Activated CD8-positive, alpha-beta T cell treated with anti-CD3 and anti-CD28 coated beads, Interleukin-2, amount 10 ng/mL, durations not matched to agents 7 days and 5 days (primary cell): Measurements from ENCODE around the gene B4GALT3. TPM values are rescaled to one million over a fixed set of nuclear protein-coding genes. Genes with fewer than 3 reads are reported as not detected.

ENCODE experiments used
- ATAC-seq: fragments of 150-1000 bp; cut with Tn5 transposase; one replicate; pipeline ENCODE4 v1.10.0; 2021; ENCODE audit warnings: moderate library complexity
- CTCF ChIA-PET: fragments of 350-600 bp; sonication (Branson Sonifier 250); formaldehyde crosslinking; loops from one replicate; lab custom pipeline; 2021; ENCODE audit warnings: antibody characterized with exemption; lab: Charles Lee
- POLR2A ChIA-PET: fragments of 350-600 bp; sonication (Branson Sonifier 250); formaldehyde crosslinking; loops from one replicate; lab custom pipeline; 2021; ENCODE audit warnings: antibody characterized with exemption; lab: Charles Lee
- DNase-seq: peaks from one replicate; pipeline ENCODE4 v3.0.0-alpha.2; 2020
- H3K27ac Mint-ChIP-seq: one replicate; pipeline ENCODE4 v1.8.0; 2021; ENCODE audit warnings: mild to moderate bottlenecking, mixed read lengths
- H3K27me3 Mint-ChIP-seq: one replicate; pipeline ENCODE4 v1.8.0; 2021; ENCODE audit warnings: low read depth, mixed read lengths
- H3K36me3 Mint-ChIP-seq: one replicate; pipeline ENCODE4 v1.8.0; 2021; ENCODE audit warnings: low read depth, mixed read lengths
- H3K4me1 Mint-ChIP-seq: one replicate; pipeline ENCODE4 v1.8.0; 2021; ENCODE audit warnings: low read depth, mixed read lengths
- H3K4me3 Mint-ChIP-seq: one replicate; pipeline ENCODE4 v1.8.0; 2021; ENCODE audit warnings: mild to moderate bottlenecking, mixed read lengths
- H3K9me3 Mint-ChIP-seq: one replicate; pipeline ENCODE4 v1.8.0; 2022; ENCODE audit warnings: mixed read lengths; ENCODE audit not compliant: insufficient read depth
- total RNA-seq, 2 experiments: library from RNA; stranded (reverse); gene quantifications; one replicate each; pipeline ENCODE4 v1.2.3, GENCODE V29; 2021

The B4GALT3 gene
- total RNA-seq, 2 experiments from 2014 or later = 34.2 to 37.0 TPM

- Mint-ChIP-seq H3K4me3 (no peak overlapping the region), H3K36me3 (peaks cover 54% of the 10 kb centered on the region), H3K4me1 (peaks cover 49% of the 10 kb centered on the region), H3K27me3 (no peaks in the 10 kb centered on the region), H3K9me3 (no peaks in the 10 kb centered on the region), H3K27ac (no peak overlapping the region)
- ATAC-seq = no peak
- CTCF ChIA-PET = interaction anchor here (1.0 kb wide), 1 partner anchor 58 kb away, joined by 3 read pairs; no protein-coding TSS in a partner anchor
- POLR2A ChIA-PET = interaction anchor here (1.1 to 1.5 kb wide), 2 partner anchors 8 to 92 kb away, joined by 3 to 7 read pairs; partner anchors contain the start of genes ARHGAP30 and UFC1
- DNase-seq = no peak
Measured at GRCh38 chr1:161161652-161162051, 15.7 kb downstream of the B4GALT3 start.

GRCh38 chr1:161160671-161161145 lies 16.6 kb downstream of the B4GALT3 start:
- no peak for DNase-seq
- ChIA-PET CTCF (no interaction called here), POLR2A (no interaction called here)
- Mint-ChIP-seq H3K27me3 (no peaks in the 10 kb centered on the region), H3K4me3 (peak overlapping the region; percentile 86), H3K4me1 (peaks cover 48% of the 10 kb centered on the region), H3K36me3 (peaks cover 56% of the 10 kb centered on the region), H3K9me3 (no peaks in the 10 kb centered on the region), H3K27ac (no peak overlapping the region)
- no peak for ATAC-seq

GRCh38 chr1:161159913-161160243 lies 17.4 kb downstream of the B4GALT3 start:
- H3K27me3 Mint-ChIP-seq = no peaks in the 10 kb centered on the region
- ChIA-PET CTCF (no interaction called here), POLR2A (interaction anchor here (1.4 to 1.9 kb wide), 2 partner anchors 17 to 42 kb away, joined by 4 to 8 read pairs; partner anchors contain the start of gene NDUFS2)
- peak overlapping the region; percentile 86 for H3K4me3 Mint-ChIP-seq
- H3K36me3 Mint-ChIP-seq = peaks cover 57% of the 10 kb centered on the region
- DNase-seq (no peak), ATAC-seq (no peak)
- H3K4me1 Mint-ChIP-seq = peaks cover 49% of the 10 kb centered on the region
- H3K27ac Mint-ChIP-seq = peak overlapping the region; percentile 80
- no peaks in the 10 kb centered on the region for H3K9me3 Mint-ChIP-seq

GRCh38 chr1:161159087-161159912 lies 18.0 kb downstream of the B4GALT3 start, which contains the start of gene USP21:
TSS of gene USP21 (plus strand) at chr1:161159500. CDS start at chr1:161160641, 1,141 bp downstream.
- ChIA-PET CTCF (interaction anchor here (0.9 to 2.1 kb wide), 5 partner anchors 33 to 88 kb away, joined by 3 to 7 read pairs (median 4); no protein-coding TSS in a partner anchor), POLR2A (interaction anchor here (1.3 to 1.9 kb wide), 3 partner anchors 10 to 43 kb away, joined by 3 to 8 read pairs (median 4); partner anchors contain the start of gene NDUFS2)

GRCh38 chr1:161158316-161159010 lies 18.8 kb downstream of the B4GALT3 start:
- H3K36me3 Mint-ChIP-seq = peaks cover 45% of the 10 kb centered on the region
- H3K4me3 Mint-ChIP-seq = peak overlapping the region; percentile 86
- peaks cover 51% of the 10 kb centered on the region for H3K4me1 Mint-ChIP-seq
- no peaks in the 10 kb centered on the region for H3K9me3 Mint-ChIP-seq
- ChIA-PET CTCF (interaction anchor here (0.7 to 2.1 kb wide), 11 partner anchors 9 to 106 kb away, joined by 3 to 7 read pairs (median 3); partner anchors contain the start of genes ARHGAP30 and DEDD), POLR2A (interaction anchor here (0.6 to 1.9 kb wide), 5 partner anchors 9 to 140 kb away, joined by 3 to 8 read pairs (median 4); partner anchors contain the start of gene NDUFS2)
- no peaks in the 10 kb centered on the region for H3K27me3 Mint-ChIP-seq
- no peak for ATAC-seq
- peak overlapping the region; percentile 89 for H3K27ac Mint-ChIP-seq
- DNase-seq = no peak

More at GRCh38 chr1:161159087-161159912, 18.0 kb downstream of the B4GALT3 start, which contains the start of gene USP21:
- Mint-ChIP-seq H3K4me3 (peak within 1 kb of the TSS; percentile 86), H3K9me3 (no peaks in the 10 kb centered on the region), H3K27ac (peak within 1 kb of the TSS; percentile 89), H3K36me3 (peaks cover 52% of the 10 kb centered on the region), H3K4me1 (peaks cover 51% of the 10 kb centered on the region), H3K27me3 (no peaks in the 10 kb centered on the region)
- DNase-seq (peak; percentile 94), ATAC-seq (peak; percentile 91)

- H3K27ac Mint-ChIP-seq = no peak overlapping the region
- no peak overlapping the region for H3K4me3 Mint-ChIP-seq
- DNase-seq (no peak), ATAC-seq (no peak)
- peaks cover 41% of the 10 kb centered on the region for H3K36me3 Mint-ChIP-seq
- no peaks in the 10 kb centered on the region for H3K9me3 Mint-ChIP-seq
- ChIA-PET POLR2A (interaction anchor here (0.6 to 6.3 kb wide), 6 partner anchors 8 to 139 kb away, joined by 3 to 51 read pairs (median 4); partner anchors contain the start of genes NDUFS2 and PPOX), CTCF (interaction anchor here (0.7 to 2.1 kb wide), 12 partner anchors 8 to 106 kb away, joined by 3 to 11 read pairs (median 4); partner anchors contain the start of genes ARHGAP30, DEDD and PPOX)
- H3K4me1 Mint-ChIP-seq = peaks cover 51% of the 10 kb centered on the region
- no peaks in the 10 kb centered on the region for H3K27me3 Mint-ChIP-seq
Measured at GRCh38 chr1:161157867-161158266, 19.4 kb downstream of the B4GALT3 start.

GRCh38 chr1:161153682-161154337 lies 23.5 kb downstream of the B4GALT3 start, which contains the start of gene UFC1:
TSS of gene UFC1 (plus strand) at chr1:161153978. CDS start at chr1:161153998, 20 bp downstream.
- no peaks in the 10 kb centered on the region for H3K9me3 Mint-ChIP-seq
- no peaks in the 10 kb centered on the region for H3K27me3 Mint-ChIP-seq
- DNase-seq (peak; percentile 91), ATAC-seq (peak; percentile 94)
- H3K4me1 Mint-ChIP-seq = peaks cover 26% of the 10 kb centered on the region
- peak within 1 kb of the TSS; percentile 88 for H3K4me3 Mint-ChIP-seq
- CTCF ChIA-PET = interaction anchor here (0.8 to 3.1 kb wide), 8 partner anchors 12 to 156 kb away, joined by 3 to 38 read pairs (median 4); partner anchors contain the start of genes B4GALT3, DEDD, PPOX and TOMM40L
- POLR2A ChIA-PET = interaction anchor here (0.6 to 6.3 kb wide), 16 partner anchors 8 to 236 kb away, joined by 3 to 51 read pairs (median 6); partner anchors contain the start of genes ARHGAP30, B4GALT3, DEDD and NDUFS2
- H3K36me3 Mint-ChIP-seq = peaks cover 26% of the 10 kb centered on the region
- peak within 1 kb of the TSS; percentile 100 for H3K27ac Mint-ChIP-seq

- CTCF ChIA-PET = interaction anchor here (0.8 to 3.1 kb wide), 7 partner anchors 13 to 138 kb away, joined by 3 to 38 read pairs (median 4); partner anchors contain the start of genes B4GALT3, DEDD, PPOX and TOMM40L
Measured at GRCh38 chr1:161153176-161153575, 24.1 kb downstream of the B4GALT3 start.

GRCh38 chr1:161145832-161146231 lies 31.5 kb downstream of the B4GALT3 start:
- H3K4me3 Mint-ChIP-seq = no peak overlapping the region
- no peaks in the 10 kb centered on the region for H3K9me3 Mint-ChIP-seq
- no peaks in the 10 kb centered on the region for H3K36me3 Mint-ChIP-seq
- no peak overlapping the region for H3K27ac Mint-ChIP-seq
- ChIA-PET CTCF (interaction anchor here (1.1 kb wide), 1 partner anchor 11 kb away, joined by 3 read pairs; no protein-coding TSS in a partner anchor), POLR2A (no interaction called here)
- ATAC-seq (no peak), DNase-seq (no peak)
- H3K27me3 Mint-ChIP-seq = no peaks in the 10 kb centered on the region
- H3K4me1 Mint-ChIP-seq = no peaks in the 10 kb centered on the region

More at GRCh38 chr1:161153176-161153575, 24.1 kb downstream of the B4GALT3 start:
- POLR2A ChIA-PET = interaction anchor here (0.6 to 6.3 kb wide), 14 partner anchors 9 to 107 kb away, joined by 3 to 51 read pairs (median 6); partner anchors contain the start of genes ARHGAP30, B4GALT3, DEDD and NDUFS2
- DNase-seq = no peak
- H3K27ac Mint-ChIP-seq = peak overlapping the region; percentile 100
- peaks cover 21% of the 10 kb centered on the region for H3K4me1 Mint-ChIP-seq
- H3K4me3 Mint-ChIP-seq = peak overlapping the region; percentile 88
- H3K27me3 Mint-ChIP-seq = no peaks in the 10 kb centered on the region
- no peak for ATAC-seq
- H3K36me3 Mint-ChIP-seq = peaks cover 20% of the 10 kb centered on the region
- H3K9me3 Mint-ChIP-seq = no peaks in the 10 kb centered on the region

GRCh38 chr1:161140755-161141400 lies 36.4 kb downstream of the B4GALT3 start:
- H3K27ac Mint-ChIP-seq = no peak overlapping the region
- ChIA-PET POLR2A (interaction anchor here (1.5 kb wide), 2 partner anchors 8 to 70 kb away, joined by 6 read pairs; partner anchors contain the start of gene DEDD), CTCF (interaction anchor here (1.0 to 2.5 kb wide), 8 partner anchors 10 to 144 kb away, joined by 3 to 6 read pairs (median 4); partner anchors contain the start of genes ARHGAP30 and KLHDC9)

More at GRCh38 chr1:161140755-161141400, 36.4 kb downstream of the B4GALT3 start:
- peaks cover 5% of the 10 kb centered on the region for H3K4me1 Mint-ChIP-seq
- H3K27me3 Mint-ChIP-seq = no peaks in the 10 kb centered on the region
- no peak for ATAC-seq
- no peak for DNase-seq
- no peak overlapping the region for H3K4me3 Mint-ChIP-seq
- H3K36me3 Mint-ChIP-seq = peaks cover 4% of the 10 kb centered on the region
- no peaks in the 10 kb centered on the region for H3K9me3 Mint-ChIP-seq
